ENCODE measurements around the gene ENGASE.

The ENGASE gene

GRCh38 chr17:79041041-79041570 is 33.5 kb upstream of the ENGASE start:
- Histone ChIP-seq H2AK5ac (ENCODE audit: low read depth, low read length) (no peak overlapping the region), H3K27ac (replicated peaks; ENCODE audit: low read length) (no peak overlapping the region), H3K9me3 (replicated peaks in 1 of 2; ENCODE audit: control insufficient read depth in 2 of 2, insufficient read depth in 1 of 2, low read depth in 1 of 2, low read length in 2 of 2) (peaks cover 0 to 8% of the 10 kb centered on the region in 2 donors), H3K79me1 (ENCODE audit: low read depth, low read length) (peaks cover 2% of the 10 kb centered on the region), H2BK12ac (ENCODE audit: low read length) (no peak overlapping the region), H3K18ac (ENCODE audit: low read length) (peak overlapping the region; percentile 72), H2BK120ac (ENCODE audit: low read depth, low read length) (no peak overlapping the region), H2AFZ (ENCODE audit: low read length) (no peak overlapping the region), H4K8ac (ENCODE audit: low read depth, low read length) (no peak overlapping the region), H4K91ac (ENCODE audit: low read depth, low read length, poor library complexity) (no peak overlapping the region), H2BK5ac (ENCODE audit: low read length) (no peak overlapping the region), H3K23ac (ENCODE audit: low read depth, low read length, poor library complexity) (no peak overlapping the region), H3K4ac (ENCODE audit: low read length) (no peak overlapping the region), H3K4me2 (ENCODE audit: insufficient read depth, low read length, poor library complexity, severe bottlenecking) (no peak overlapping the region), H3K27me3 (ENCODE audit: control insufficient read depth in 3 of 3, insufficient read depth in 3 of 3, low read depth in 1 of 3, low read length in 3 of 3) (peaks cover 0 to 11% (median 2%) of the 10 kb centered on the region in 3 experiments), H3K14ac (ENCODE audit: low read length) (no peak overlapping the region), H3K4me1 (ENCODE audit: control insufficient read depth in 2 of 2, insufficient read depth in 1 of 2, low read depth in 1 of 2, low read length in 2 of 2) (peaks cover 0 to 5% of the 10 kb centered on the region in 2 donors), H3K4me3 (ENCODE audit: low read length in 2 of 2) (no peak overlapping the region), H2BK15ac (ENCODE audit: low read length) (no peak overlapping the region), H3K36me3 (replicated peaks in 1 of 2; ENCODE audit: control insufficient read depth in 2 of 2, insufficient read depth in 2 of 2, low read length in 2 of 2) (no peaks in the 10 kb centered on the region), H3K9ac (ENCODE audit: low read depth, low read length, poor library complexity) (peak overlapping the region; percentile 32)
- no peak for DNase-seq (ENCODE audit: low spot score)
- no CpG with 5 or more reads among the region's 13 CpGs for WGBS, 2 donors (ENCODE audit: extremely low coverage in 2 of 2, insufficient read length in 2 of 2, insufficient replicate concordance in 1 of 2)

- Histone ChIP-seq H2AFZ (ENCODE audit: low read length) (no peak overlapping the region), H3K14ac (ENCODE audit: low read length) (no peak overlapping the region), H3K79me1 (ENCODE audit: low read depth, low read length) (peaks cover 2% of the 10 kb centered on the region), H3K4me3 (ENCODE audit: low read length in 2 of 2) (no peak overlapping the region), H2BK120ac (ENCODE audit: low read depth, low read length) (no peak overlapping the region), H3K23ac (ENCODE audit: low read depth, low read length, poor library complexity) (peak overlapping the region; percentile 30), H2AK5ac (ENCODE audit: low read depth, low read length) (peak overlapping the region; percentile 60), H3K4me2 (ENCODE audit: insufficient read depth, low read length, poor library complexity, severe bottlenecking) (no peak overlapping the region), H4K8ac (ENCODE audit: low read depth, low read length) (no peak overlapping the region), H2BK12ac (ENCODE audit: low read length) (no peak overlapping the region), H3K18ac (ENCODE audit: low read length) (no peak overlapping the region), H3K27me3 (ENCODE audit: control insufficient read depth in 3 of 3, insufficient read depth in 3 of 3, low read depth in 1 of 3, low read length in 3 of 3) (peaks cover 0 to 16% (median 2%) of the 10 kb centered on the region in 3 experiments), H3K4ac (ENCODE audit: low read length) (no peak overlapping the region), H2BK5ac (ENCODE audit: low read length) (no peak overlapping the region), H3K9me3 (replicated peaks in 1 of 2; ENCODE audit: control insufficient read depth in 2 of 2, insufficient read depth in 1 of 2, low read depth in 1 of 2, low read length in 2 of 2) (peaks cover 0 to 8% of the 10 kb centered on the region in 2 donors), H2BK15ac (ENCODE audit: low read length) (peak overlapping the region; percentile 65), H3K9ac (ENCODE audit: low read depth, low read length, poor library complexity) (no peak overlapping the region), H3K27ac (replicated peaks; ENCODE audit: low read length) (no peak overlapping the region), H3K4me1 (ENCODE audit: control insufficient read depth in 2 of 2, insufficient read depth in 1 of 2, low read depth in 1 of 2, low read length in 2 of 2) (peaks cover 0 to 5% of the 10 kb centered on the region in 2 donors), H3K36me3 (replicated peaks in 1 of 2; ENCODE audit: control insufficient read depth in 2 of 2, insufficient read depth in 2 of 2, low read length in 2 of 2) (no peaks in the 10 kb centered on the region), H4K91ac (ENCODE audit: low read depth, low read length, poor library complexity) (no peak overlapping the region)
- no CpG with 5 or more reads among the region's 29 CpGs for WGBS, 2 donors (ENCODE audit: extremely low coverage in 2 of 2, insufficient read length in 2 of 2, insufficient replicate concordance in 1 of 2)
- no peak for DNase-seq (ENCODE audit: low spot score)
These were observed 32.8 kb upstream of the ENGASE start for GRCh38 chr17:79041723-79042420.

GRCh38 chr17:79042421-79043190 is 32.0 kb upstream of the ENGASE start:
- peaks cover 0 to 19% (median 2%) of the 10 kb centered on the region in 3 experiments for H3K27me3 ChIP-seq (ENCODE audit: control insufficient read depth in 3 of 3, insufficient read depth in 3 of 3, low read depth in 1 of 3, low read length in 3 of 3)
- H4K8ac ChIP-seq (ENCODE audit: low read depth, low read length), result no peak overlapping the region
- no peak overlapping the region for H3K14ac ChIP-seq (ENCODE audit: low read length)
- H2AFZ ChIP-seq (ENCODE audit: low read length), result no peak overlapping the region
- no peak for DNase-seq (ENCODE audit: low spot score)
- no peak overlapping the region for H2BK15ac ChIP-seq (ENCODE audit: low read length)
- H3K9ac ChIP-seq (ENCODE audit: low read depth, low read length, poor library complexity), result peak overlapping the region; percentile 88
- H3K9me3 ChIP-seq (replicated peaks in 1 of 2; ENCODE audit: control insufficient read depth in 2 of 2, insufficient read depth in 1 of 2, low read depth in 1 of 2, low read length in 2 of 2), result peaks cover 0 to 8% of the 10 kb centered on the region in 2 donors
- H2BK5ac ChIP-seq (ENCODE audit: low read length), result no peak overlapping the region
- peaks cover 0 to under 1% of the 10 kb centered on the region in 2 donors for H3K36me3 ChIP-seq (replicated peaks in 1 of 2; ENCODE audit: control insufficient read depth in 2 of 2, insufficient read depth in 2 of 2, low read length in 2 of 2)
- peaks cover 2% of the 10 kb centered on the region for H3K79me1 ChIP-seq (ENCODE audit: low read depth, low read length)
- no peak overlapping the region for H3K4me2 ChIP-seq (ENCODE audit: insufficient read depth, low read length, poor library complexity, severe bottlenecking)
- H3K27ac ChIP-seq (replicated peaks; ENCODE audit: low read length), result no peak overlapping the region
- H2BK12ac ChIP-seq (ENCODE audit: low read length), result no peak overlapping the region
- H3K18ac ChIP-seq (ENCODE audit: low read length), result no peak overlapping the region
- no peak overlapping the region for H2AK5ac ChIP-seq (ENCODE audit: low read depth, low read length)
- H4K91ac ChIP-seq (ENCODE audit: low read depth, low read length, poor library complexity), result peak overlapping the region; percentile 68
- H3K23ac ChIP-seq (ENCODE audit: low read depth, low read length, poor library complexity), result peak overlapping the region; percentile 68
- WGBS, 2 donors (ENCODE audit: extremely low coverage in 2 of 2, insufficient read length in 2 of 2, insufficient replicate concordance in 1 of 2), result no CpG with 5 or more reads among the region's 13 CpGs
- H3K4me1 ChIP-seq (ENCODE audit: control insufficient read depth in 2 of 2, insufficient read depth in 1 of 2, low read depth in 1 of 2, low read length in 2 of 2), result peaks cover 0 to 5% of the 10 kb centered on the region in 2 donors
- H2BK120ac ChIP-seq (ENCODE audit: low read depth, low read length), result no peak overlapping the region
- peak overlapping the region in 1 of 2 donors; percentile 68 for H3K4me3 ChIP-seq (ENCODE audit: low read length in 2 of 2)
- no peak overlapping the region for H3K4ac ChIP-seq (ENCODE audit: low read length)

Measured in neuronal stem cell (in vitro differentiated cells).